Vagina (tissue), 2 donors: ENCODE data around the gene LPIN1. TPM values are rescaled to one million over a fixed set of nuclear protein-coding genes. Genes with fewer than 3 reads are reported as not detected.
"Not testable (repeated sequence)": the region's sequence is repeated elsewhere in the genome, so short reads cannot be mapped to it uniquely, and the experiment has no call there.

ENCODE experiments used
- DNase-seq, 2 donors: peaks; one replicate each; pipeline ENCODE4 v3.0.0-alpha.2; 2017; ENCODE audit errors: extremely low spot score in 2 of 2
- H3K27ac ChIP-seq: fragments of 200-600 bp; sonication (generic); one replicate; pipeline ENCODE4 v1.5.1; 2019
- H3K27me3 ChIP-seq: fragments of 200-600 bp; sonication (generic); one replicate; pipeline ENCODE4 v1.5.1; 2019
- H3K36me3 ChIP-seq, 2 donors: fragments of 200-600 bp; sonication (generic); one replicate each; pipeline ENCODE4 v1.5.1; 2017 to 2019
- H3K4me1 ChIP-seq: fragments of 200-600 bp; sonication (generic); one replicate; pipeline ENCODE4 v1.5.1; 2019
- H3K4me3 ChIP-seq, 2 donors: fragments of 200-600 bp; sonication (generic); 1 replicate in 1 of 2; 2 replicates in 1 of 2; pipeline ENCODE4 v1.5.1; 2016 to 2019
- H3K9me3 ChIP-seq: fragments of 200-600 bp; sonication (generic); one replicate; pipeline ENCODE4 v1.5.1; 2019
- CTCF ChIP-seq, 3 experiments: fragments of 450-650 bp in 2 of 3; fragments of 200-600 bp in 1 of 3; sonication (generic) in 1 of 3; IDR thresholded peaks; one replicate each; pipeline ENCODE4 v1.5.1; 2017 to 2019; ENCODE audit warnings: antibody characterized with exemption in 3 of 3, mild to moderate bottlenecking in 2 of 3, moderate library complexity in 2 of 3
- POLR2A ChIP-seq, 2 donors: fragments of 450-650 bp; IDR thresholded peaks; one replicate each; pipeline ENCODE4 v1.6.1; 2017; ENCODE audit warnings: antibody characterized with exemption in 2 of 2, mild to moderate bottlenecking in 2 of 2, moderate library complexity in 2 of 2
- POLR2AphosphoS5 ChIP-seq, 2 donors: sonication (generic); formaldehyde crosslinking; IDR thresholded peaks; one replicate each; pipeline ENCODE4 v1.9.0; 2017; ENCODE audit warnings: antibody characterized with exemption in 2 of 2, mild to moderate bottlenecking in 2 of 2, low read depth in 1 of 2; ENCODE audit not compliant: insufficient read depth in 1 of 2
- intact Hi-C: fragments of 100-400 bp; cut with DNase I; formaldehyde crosslinking; loops from one replicate; pipeline ENCODE4 v1.15.1; 2023
- total RNA-seq: library from RNA; depleted of rRNA; stranded (reverse); fragments of >200 nt; gene quantifications from one replicate; pipeline ENCODE4 v1.2.3, GENCODE V29; 2016

Gene LPIN1
- total RNA-seq, 1 donor from 2014 or later, result 67.5 TPM

GRCh38 chr2:11836647-11837219, 90.3 kb downstream of the LPIN1 start:
- no peak overlapping the region for H3K27ac ChIP-seq
- no peak overlapping the region for H3K4me3 ChIP-seq
- H3K4me1 ChIP-seq, result no peaks in the 10 kb centered on the region
- TF ChIP-seq CTCF (IDR thresholded peaks at IDR 0.05) (no peak), POLR2A (IDR thresholded peaks at IDR 0.05) (no peak), POLR2AphosphoS5 (IDR thresholded peaks at IDR 0.05; ENCODE audit: insufficient read depth in 1 of 2, low read depth in 1 of 2) (no peak)
- DNase-seq, result no peak
- intact Hi-C loops, result no loop called here
- H3K27me3 ChIP-seq, result no peaks in the 10 kb centered on the region
- no peaks in the 10 kb centered on the region for H3K9me3 ChIP-seq
- no peaks in the 10 kb centered on the region for H3K36me3 ChIP-seq

- no peaks in the 10 kb centered on the region for H3K4me1 ChIP-seq
- no peaks in the 10 kb centered on the region for H3K36me3 ChIP-seq
- TF ChIP-seq CTCF (IDR thresholded peaks at IDR 0.05) (no peak), POLR2A (IDR thresholded peaks at IDR 0.05) (no peak)
- intact Hi-C loops, result no loop called here
- DNase-seq, result no peak
- no peaks in the 10 kb centered on the region for H3K27me3 ChIP-seq
- H3K27ac ChIP-seq, result no peak overlapping the region
- H3K4me3 ChIP-seq, result no peak overlapping the region
- no peaks in the 10 kb centered on the region for H3K9me3 ChIP-seq
Measured at GRCh38 chr2:11837875-11838734, 91.7 kb downstream of the LPIN1 start.

- no peak for DNase-seq
- H3K4me3 ChIP-seq, result no peak overlapping the region
- intact Hi-C loops, result no loop called here
- H3K4me1 ChIP-seq, result no peaks in the 10 kb centered on the region
- no peak overlapping the region for H3K27ac ChIP-seq
- H3K36me3 ChIP-seq, result no peaks in the 10 kb centered on the region
- H3K27me3 ChIP-seq, result no peaks in the 10 kb centered on the region
- no peaks in the 10 kb centered on the region for H3K9me3 ChIP-seq
- no peak for TF ChIP-seq CTCF (IDR thresholded peaks at IDR 0.05)
- no peak for TF ChIP-seq POLR2A (IDR thresholded peaks at IDR 0.05)
- no peak for TF ChIP-seq POLR2AphosphoS5 (IDR thresholded peaks at IDR 0.05; ENCODE audit: insufficient read depth in 1 of 2, low read depth in 1 of 2)
Measured at GRCh38 chr2:11839916-11840315, 93.5 kb downstream of the LPIN1 start.

- DNase-seq, result no peak
- Histone ChIP-seq H3K4me1 (no peaks in the 10 kb centered on the region), H3K27me3 (no peaks in the 10 kb centered on the region), H3K27ac (no peak overlapping the region), H3K9me3 (no peaks in the 10 kb centered on the region), H3K4me3 (no peak overlapping the region), H3K36me3 (no peaks in the 10 kb centered on the region)
- intact Hi-C loops, result no loop called here
- TF ChIP-seq POLR2AphosphoS5 (IDR thresholded peaks at IDR 0.05; ENCODE audit: insufficient read depth in 1 of 2, low read depth in 1 of 2), result no peak
- TF ChIP-seq CTCF (IDR thresholded peaks at IDR 0.05), result no peak
- no peak for TF ChIP-seq POLR2A (IDR thresholded peaks at IDR 0.05)
Measured at GRCh38 chr2:11842336-11842735, 95.9 kb downstream of the LPIN1 start.

- H3K4me1 ChIP-seq, DNase-seq, H3K9me3 ChIP-seq, H3K36me3 ChIP-seq, H3K4me3 ChIP-seq, intact Hi-C loops, H3K27ac ChIP-seq, H3K27me3 ChIP-seq: not testable (repeated sequence)
Measured at GRCh38 chr2:11844798-11845197, 98.4 kb downstream of the LPIN1 start.

GRCh38 chr2:11847935-11848334, 101.5 kb downstream of the LPIN1 start:
- H3K9me3 ChIP-seq, H3K27ac ChIP-seq, H3K4me3 ChIP-seq, H3K27me3 ChIP-seq, H3K36me3 ChIP-seq, H3K4me1 ChIP-seq, DNase-seq, intact Hi-C loops: not testable (repeated sequence)
